ENCODE data around the gene VAV1. TPM values are rescaled to one million over a fixed set of nuclear protein-coding genes. Genes with fewer than 3 reads are reported as not detected.
A peak's percentile ranks its signal among the peaks of the same experiment; 100 is the strongest.

The VAV1 gene
- total RNA-seq, 1 experiment from 2014 or later = 0.05 TPM

DNA sequence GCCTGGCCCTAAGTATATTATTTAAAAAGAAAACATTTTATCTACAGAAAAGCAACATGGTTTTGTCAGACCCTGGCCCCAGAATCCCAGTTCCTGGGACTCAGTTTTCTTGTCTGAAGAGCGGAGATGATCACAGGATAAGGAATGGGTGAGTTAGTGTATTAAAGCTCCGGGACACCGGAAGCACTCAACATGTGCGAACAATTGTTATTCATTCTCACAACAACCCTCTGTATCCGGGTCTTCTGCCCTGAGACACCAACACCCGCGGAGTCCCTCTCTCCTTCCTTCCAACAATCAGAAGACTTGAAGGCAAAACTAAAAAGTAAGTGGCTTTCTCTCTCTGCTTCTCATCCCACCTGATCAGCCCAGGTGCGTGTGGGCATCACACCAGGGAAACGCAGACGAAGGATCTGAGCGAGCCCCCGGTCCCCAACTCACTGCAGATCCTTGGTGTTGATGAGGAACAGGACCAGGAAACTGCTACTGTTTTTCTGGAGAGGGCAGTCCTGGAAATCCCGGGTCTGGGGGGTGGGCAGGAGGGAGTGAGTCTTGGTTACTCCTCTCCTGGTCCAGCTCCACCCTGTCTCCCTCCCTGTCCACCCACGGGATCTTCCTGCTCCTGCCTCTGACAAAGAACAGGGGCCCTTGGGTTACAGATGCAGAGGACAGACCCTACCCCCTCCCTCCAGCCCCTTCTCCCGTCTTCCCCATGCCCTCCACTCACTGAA, 37.2 kb upstream of the VAV1 start:
- POLR2A ChIA-PET = no interaction called here
- Histone ChIP-seq H3K9me3 (ENCODE audit: control insufficient read depth, insufficient read depth, low read depth, low read length) (no peaks in the 10 kb centered on the region), H3K27me3 (ENCODE audit: control insufficient read depth, insufficient read depth, low read length) (no peaks in the 10 kb centered on the region), H3K36me3 (ENCODE audit: control insufficient read depth, insufficient read depth, low read length) (no peaks in the 10 kb centered on the region; the same call in 1 of the 2 replicates), H3K27ac (ENCODE audit: low read length) (peak overlapping the region; percentile 76), H3K4me3 (ENCODE audit: low read depth in 2 of 2, low read length in 2 of 2) (peak overlapping the region; percentile 88 to 92), H3K4me1 (ENCODE audit: control insufficient read depth, insufficient read depth, low read length) (peaks cover 14% of the 10 kb centered on the region)
- ATAC-seq = no peak
- TF ChIP-seq TCF7L2 (IDR thresholded peaks at IDR 0.05; ENCODE audit: low read depth, low read length) (no peak), SIN3A (IDR thresholded peaks at IDR 0.05; ENCODE audit: borderline replicate concordance, insufficient read depth, low read depth, low read length) (no peak)
- TF ChIP-seq, protein P1, sequence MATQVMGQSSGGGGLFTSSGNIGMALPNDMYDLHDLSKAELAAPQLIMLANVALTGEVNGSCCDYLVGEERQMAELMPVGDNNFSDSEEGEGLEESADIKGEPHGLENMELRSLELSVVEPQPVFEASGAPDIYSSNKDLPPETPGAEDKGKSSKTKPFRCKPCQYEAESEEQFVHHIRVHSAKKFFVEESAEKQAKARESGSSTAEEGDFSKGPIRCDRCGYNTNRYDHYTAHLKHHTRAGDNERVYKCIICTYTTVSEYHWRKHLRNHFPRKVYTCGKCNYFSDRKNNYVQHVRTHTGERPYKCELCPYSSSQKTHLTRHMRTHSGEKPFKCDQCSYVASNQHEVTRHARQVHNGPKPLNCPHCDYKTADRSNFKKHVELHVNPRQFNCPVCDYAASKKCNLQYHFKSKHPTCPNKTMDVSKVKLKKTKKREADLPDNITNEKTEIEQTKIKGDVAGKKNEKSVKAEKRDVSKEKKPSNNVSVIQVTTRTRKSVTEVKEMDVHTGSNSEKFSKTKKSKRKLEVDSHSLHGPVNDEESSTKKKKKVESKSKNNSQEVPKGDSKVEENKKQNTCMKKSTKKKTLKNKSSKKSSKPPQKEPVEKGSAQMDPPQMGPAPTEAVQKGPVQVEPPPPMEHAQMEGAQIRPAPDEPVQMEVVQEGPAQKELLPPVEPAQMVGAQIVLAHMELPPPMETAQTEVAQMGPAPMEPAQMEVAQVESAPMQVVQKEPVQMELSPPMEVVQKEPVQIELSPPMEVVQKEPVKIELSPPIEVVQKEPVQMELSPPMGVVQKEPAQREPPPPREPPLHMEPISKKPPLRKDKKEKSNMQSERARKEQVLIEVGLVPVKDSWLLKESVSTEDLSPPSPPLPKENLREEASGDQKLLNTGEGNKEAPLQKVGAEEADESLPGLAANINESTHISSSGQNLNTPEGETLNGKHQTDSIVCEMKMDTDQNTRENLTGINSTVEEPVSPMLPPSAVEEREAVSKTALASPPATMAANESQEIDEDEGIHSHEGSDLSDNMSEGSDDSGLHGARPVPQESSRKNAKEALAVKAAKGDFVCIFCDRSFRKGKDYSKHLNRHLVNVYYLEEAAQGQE (IDR thresholded peaks at IDR 0.05; ENCODE audit: insufficient read depth in 1 of 2, low read depth in 2 of 2, low read length in 1 of 2) = no peak
- intact Hi-C loops (cut with micrococcal nuclease; ENCODE audit: unreplicated experiment) (no loop called here), in situ Hi-C loops (cut with HindIII; ENCODE audit: low pct_unique_long_range_greater_than_20kb, low sequenced_read_pairs) (no loop called here)
- no peak for DNase-seq (ENCODE audit: low read depth, low spot score)
- BruUV-seq (replicated peaks) = no TSS peak
- CTCF ChIA-PET = interaction anchor here (0.5 kb wide), 1 partner anchor 128 kb away, joined by 3 read pairs; no protein-coding TSS in a partner anchor

DNA sequence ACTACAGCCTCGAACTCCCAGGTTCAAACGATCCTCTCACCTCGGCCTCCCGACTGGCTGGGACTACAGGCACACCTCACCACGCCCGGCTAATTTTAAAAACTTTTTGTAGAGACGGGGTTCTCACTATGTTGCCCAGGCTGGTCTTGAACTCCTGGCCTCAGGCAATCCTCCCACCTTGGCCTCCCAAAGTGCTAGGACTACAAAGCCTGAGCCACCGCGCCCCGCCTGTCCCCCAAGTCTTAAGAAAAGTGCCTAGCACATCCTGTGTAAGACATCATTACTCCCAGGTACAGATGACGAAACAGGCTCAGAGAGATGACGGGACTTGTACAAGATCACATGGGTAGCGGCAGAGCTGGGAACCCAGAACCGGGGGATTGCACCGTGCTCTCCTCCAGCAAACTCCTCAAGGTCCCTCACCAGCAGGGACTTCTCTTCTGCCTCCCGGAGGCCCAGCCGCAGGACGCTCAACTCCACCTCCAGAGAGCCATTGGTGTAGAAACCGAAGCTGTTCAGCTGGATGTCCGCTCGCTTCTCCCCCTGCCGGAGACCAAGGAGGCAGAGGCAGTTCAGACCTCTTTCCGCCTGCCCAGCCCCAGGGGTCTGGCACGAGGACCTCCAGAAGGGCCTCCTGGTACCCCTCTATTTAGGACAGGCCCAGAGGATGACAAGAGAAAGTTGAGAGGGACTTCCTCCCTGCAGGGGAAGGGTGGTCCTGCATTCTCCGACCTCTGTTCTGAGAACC, 36.2 kb upstream of the VAV1 start:
- in situ Hi-C loops (cut with HindIII; ENCODE audit: low pct_unique_long_range_greater_than_20kb, low sequenced_read_pairs) (no loop called here), intact Hi-C loops (cut with micrococcal nuclease; ENCODE audit: unreplicated experiment) (no loop called here)
- H3K27me3 ChIP-seq (ENCODE audit: control insufficient read depth, insufficient read depth, low read length) = no peaks in the 10 kb centered on the region
- TSS peak; percentile 70 for BruUV-seq (replicated peaks)
- POLR2A ChIA-PET = no interaction called here
- H3K4me1 ChIP-seq (ENCODE audit: control insufficient read depth, insufficient read depth, low read length) = peaks cover 14% of the 10 kb centered on the region
- H3K4me3 ChIP-seq (ENCODE audit: low read depth in 2 of 2, low read length in 2 of 2) = peak overlapping the region; percentile 88 to 92
- no peaks in the 10 kb centered on the region; the same call in 1 of the 2 replicates for H3K36me3 ChIP-seq (ENCODE audit: control insufficient read depth, insufficient read depth, low read length)
- DNase-seq (ENCODE audit: low read depth, low spot score) (no peak), ATAC-seq (peak; percentile 35)
- TF ChIP-seq POLR2AphosphoS5 (IDR thresholded peaks at IDR 0.05; ENCODE audit: low read depth, low read length) (no peak), SIN3A (IDR thresholded peaks at IDR 0.05; ENCODE audit: borderline replicate concordance, insufficient read depth, low read depth, low read length) (no peak), TCF7L2 (IDR thresholded peaks at IDR 0.05; ENCODE audit: low read depth, low read length) (no peak)
- TF ChIP-seq, protein P1 (IDR thresholded peaks at IDR 0.05; ENCODE audit: insufficient read depth in 1 of 2, low read depth in 2 of 2, low read length in 1 of 2) = no peak
- TF ChIP-seq, protein P2, sequence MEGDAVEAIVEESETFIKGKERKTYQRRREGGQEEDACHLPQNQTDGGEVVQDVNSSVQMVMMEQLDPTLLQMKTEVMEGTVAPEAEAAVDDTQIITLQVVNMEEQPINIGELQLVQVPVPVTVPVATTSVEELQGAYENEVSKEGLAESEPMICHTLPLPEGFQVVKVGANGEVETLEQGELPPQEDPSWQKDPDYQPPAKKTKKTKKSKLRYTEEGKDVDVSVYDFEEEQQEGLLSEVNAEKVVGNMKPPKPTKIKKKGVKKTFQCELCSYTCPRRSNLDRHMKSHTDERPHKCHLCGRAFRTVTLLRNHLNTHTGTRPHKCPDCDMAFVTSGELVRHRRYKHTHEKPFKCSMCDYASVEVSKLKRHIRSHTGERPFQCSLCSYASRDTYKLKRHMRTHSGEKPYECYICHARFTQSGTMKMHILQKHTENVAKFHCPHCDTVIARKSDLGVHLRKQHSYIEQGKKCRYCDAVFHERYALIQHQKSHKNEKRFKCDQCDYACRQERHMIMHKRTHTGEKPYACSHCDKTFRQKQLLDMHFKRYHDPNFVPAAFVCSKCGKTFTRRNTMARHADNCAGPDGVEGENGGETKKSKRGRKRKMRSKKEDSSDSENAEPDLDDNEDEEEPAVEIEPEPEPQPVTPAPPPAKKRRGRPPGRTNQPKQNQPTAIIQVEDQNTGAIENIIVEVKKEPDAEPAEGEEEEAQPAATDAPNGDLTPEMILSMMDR (IDR thresholded peaks at IDR 0.05) = peak; percentile 71
- CTCF ChIA-PET = interaction anchor here (1.0 kb wide), 1 partner anchor 219 kb away, joined by 4 read pairs; no protein-coding TSS in a partner anchor
- H3K9me3 ChIP-seq (ENCODE audit: control insufficient read depth, insufficient read depth, low read depth, low read length) = no peaks in the 10 kb centered on the region
- peak overlapping the region; percentile 76 for H3K27ac ChIP-seq (ENCODE audit: low read length)
